CD4-positive, alpha-beta memory T cell (primary cell): ENCODE results near the gene TRMO. TPM values are rescaled to one million over a fixed set of nuclear protein-coding genes. Genes with fewer than 3 reads are reported as not detected.

ENCODE experiments used
- CTCF ChIA-PET: fragments of 350-600 bp; sonication (Branson Sonifier 250); formaldehyde crosslinking; loops from one replicate; lab custom pipeline; 2021; ENCODE audit warnings: inconsistent platforms; ENCODE audit not compliant: partially characterized antibody; lab: Charles Lee
- POLR2A ChIA-PET: fragments of 350-600 bp; sonication (Branson Sonifier 250); formaldehyde crosslinking; loops from one replicate; lab custom pipeline; 2021; ENCODE audit not compliant: partially characterized antibody; lab: Charles Lee
- DNase-seq, 5 donors: peaks; one replicate each; pipeline versions ENCODE4 v3.0.0 to v3.0.0-alpha.2; 2020 to 2022; ENCODE audit warnings: mixed read lengths in 1 of 5
- H3K27ac ChIP-seq: one replicate; pipeline ENCODE4 v1.7.0; 2013; ENCODE audit warnings: low read depth, low read length
- H3K27me3 ChIP-seq: 2 replicates; pipeline ENCODE4 v1.7.0; 2013; ENCODE audit warnings: mild to moderate bottlenecking, low read length, moderate library complexity; ENCODE audit not compliant: insufficient read depth
- H3K36me3 ChIP-seq: 2 replicates; pipeline ENCODE4 v1.7.0; 2013; ENCODE audit warnings: mild to moderate bottlenecking, low read length, moderate library complexity; ENCODE audit not compliant: insufficient read depth
- H3K4me1 ChIP-seq: 2 replicates; pipeline ENCODE4 v1.7.0; 2013; ENCODE audit warnings: mild to moderate bottlenecking, low read length, moderate library complexity; ENCODE audit not compliant: insufficient read depth
- H3K4me3 ChIP-seq, 2 donors: one replicate each; pipeline ENCODE4 v1.7.0; 2013; ENCODE audit warnings: low read length in 2 of 2, mild to moderate bottlenecking in 1 of 2
- H3K9me3 ChIP-seq, 2 donors: one replicate each; pipeline ENCODE4 v1.7.0; 2013; ENCODE audit warnings: low read length in 2 of 2, control low read depth in 1 of 2; ENCODE audit not compliant: control insufficient read depth in 1 of 2
- H3K27ac Mint-ChIP-seq, 7 donors: one replicate each; pipeline ENCODE4 v1.8.0; 2020 to 2021; ENCODE audit warnings: mixed read lengths in 7 of 7, mild to moderate bottlenecking in 6 of 7, inconsistent platforms in 3 of 7, moderate library complexity in 3 of 7
- H3K27me3 Mint-ChIP-seq, 2 donors: one replicate each; pipeline ENCODE4 v1.8.0; 2020 to 2021; ENCODE audit warnings: mixed read lengths in 2 of 2
- H3K36me3 Mint-ChIP-seq, 2 donors: one replicate each; pipeline ENCODE4 v1.8.0; 2020 to 2021; ENCODE audit warnings: mixed read lengths in 2 of 2, inconsistent platforms in 1 of 2, mild to moderate bottlenecking in 1 of 2
- H3K4me1 Mint-ChIP-seq, 4 donors: one replicate each; pipeline ENCODE4 v1.8.0; 2020 to 2021; ENCODE audit warnings: mixed read lengths in 4 of 4, mild to moderate bottlenecking in 1 of 4
- H3K4me3 Mint-ChIP-seq, 8 donors: one replicate each; pipeline ENCODE4 v1.8.0; 2020 to 2021; ENCODE audit warnings: mixed read lengths in 8 of 8, mild to moderate bottlenecking in 7 of 8, moderate library complexity in 6 of 8, inconsistent platforms in 3 of 8
- H3K9me3 Mint-ChIP-seq, 8 donors: one replicate each; pipeline ENCODE4 v1.8.0; 2020 to 2021; ENCODE audit warnings: mixed read lengths in 8 of 8, mild to moderate bottlenecking in 5 of 8, inconsistent platforms in 3 of 8, moderate library complexity in 1 of 8
- intact Hi-C: fragments of 100-400 bp; cut with micrococcal nuclease; formaldehyde crosslinking; loops from one replicate; pipeline ENCODE4 v1.15.1; 2023
- polyA plus RNA-seq, 2 donors: library from polyadenylated mRNA; unstranded; fragments of 300-500 nt; fragmentation: Illumina TruSeq; gene quantifications; one replicate each; pipeline ENCODE4 v1.2.3, GENCODE V29; 2021
- total RNA-seq, 2 experiments: library from RNA; stranded (reverse); gene quantifications; one replicate each; pipeline ENCODE4 v1.2.3, GENCODE V29; 2021

The TRMO gene
- total and polyA plus RNA-seq, 4 experiments from 2014 or later, result 21.7 to 59.5 (median 41.4) TPM

DNA sequence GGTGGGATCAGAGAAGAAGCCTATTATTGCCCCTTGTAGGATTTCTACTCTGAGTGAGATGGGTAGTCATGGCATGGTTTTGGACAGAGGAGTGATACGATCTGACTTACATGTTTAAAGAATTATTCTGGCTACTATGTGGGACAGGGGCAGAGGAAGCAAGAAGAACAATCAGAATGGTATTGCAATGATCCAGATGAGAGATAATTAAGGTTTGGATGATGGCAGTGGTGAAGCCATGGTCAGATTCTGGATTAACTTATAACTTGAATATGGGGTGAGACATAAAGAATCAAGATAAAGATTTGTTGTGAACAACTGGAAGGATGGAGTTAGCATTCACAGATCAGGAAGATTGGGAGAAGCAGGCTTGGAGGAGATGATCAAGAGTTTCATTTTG lies 19.0 kb upstream of the TRMO start:
- no peaks in the 10 kb centered on the region for H3K27me3 ChIP-seq
- no peak for DNase-seq
- no peak overlapping the region for H3K4me3 Mint-ChIP-seq
- H3K27ac Mint-ChIP-seq, result peak overlapping the region in 3 of 7 donors; percentile 2 to 14 (median 13)
- ChIA-PET CTCF (interaction anchor here (0.7 to 8.1 kb wide), 4 partner anchors 13 to 57 kb away, joined by 3 to 61 read pairs (median 6); partner anchors contain the start of gene TRMO), POLR2A (interaction anchor here (1.4 kb wide), 1 partner anchor 35 kb away, joined by 3 read pairs; no protein-coding TSS in a partner anchor)
- peaks cover 0 to 2% (median 0%) of the 10 kb centered on the region in 8 donors for H3K9me3 Mint-ChIP-seq
- H3K27me3 Mint-ChIP-seq, result no peaks in the 10 kb centered on the region
- no peaks in the 10 kb centered on the region for H3K36me3 ChIP-seq
- H3K4me3 ChIP-seq, result no peak overlapping the region
- no peaks in the 10 kb centered on the region for H3K36me3 Mint-ChIP-seq
- no peaks in the 10 kb centered on the region for H3K9me3 ChIP-seq
- H3K4me1 ChIP-seq, result peaks cover 28% of the 10 kb centered on the region
- peaks cover 18 to 26% (median 21%) of the 10 kb centered on the region in 4 donors for H3K4me1 Mint-ChIP-seq
- intact Hi-C loops, result no loop called here
- no peak overlapping the region for H3K27ac ChIP-seq

DNA sequence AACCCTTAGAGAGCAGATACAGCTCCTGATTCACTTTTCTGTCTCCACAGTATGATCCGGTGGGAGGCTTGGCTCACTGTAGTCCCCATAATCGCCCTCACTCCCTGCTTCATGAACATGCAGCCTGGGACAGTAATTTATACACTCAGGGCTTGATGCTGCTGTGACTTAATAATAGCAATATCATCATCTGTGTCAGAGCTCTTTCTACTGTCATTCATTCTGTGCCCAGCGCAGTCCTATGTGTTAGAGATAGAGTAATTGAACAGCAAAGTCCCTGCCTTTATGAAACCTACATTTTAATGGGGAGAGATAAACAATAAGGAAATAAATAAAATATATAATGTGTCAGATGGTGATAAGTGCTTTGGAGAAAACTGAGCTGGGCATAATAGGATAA lies 18.4 kb upstream of the TRMO start:
- Mint-ChIP-seq H3K4me3 (no peak overlapping the region), H3K9me3 (peaks cover 0 to 2% (median 0%) of the 10 kb centered on the region in 8 donors), H3K27ac (peak overlapping the region in 2 of 7 donors; percentile 6 to 43), H3K4me1 (peaks cover 18 to 31% (median 21%) of the 10 kb centered on the region in 4 donors), H3K27me3 (no peaks in the 10 kb centered on the region), H3K36me3 (no peaks in the 10 kb centered on the region)
- no peak for DNase-seq
- Histone ChIP-seq H3K36me3 (no peaks in the 10 kb centered on the region), H3K4me1 (peaks cover 28% of the 10 kb centered on the region), H3K4me3 (no peak overlapping the region), H3K27ac (no peak overlapping the region), H3K9me3 (no peaks in the 10 kb centered on the region), H3K27me3 (no peaks in the 10 kb centered on the region)
- intact Hi-C loops, result no loop called here
- ChIA-PET CTCF (interaction anchor here (1.0 to 8.1 kb wide), 3 partner anchors 14 to 42 kb away, joined by 3 to 61 read pairs (median 4); partner anchors contain the start of genes ANP32B and TRMO), POLR2A (interaction anchor here (1.4 to 1.7 kb wide), 2 partner anchors 10 to 34 kb away, joined by 3 to 4 read pairs; no protein-coding TSS in a partner anchor)

DNA sequence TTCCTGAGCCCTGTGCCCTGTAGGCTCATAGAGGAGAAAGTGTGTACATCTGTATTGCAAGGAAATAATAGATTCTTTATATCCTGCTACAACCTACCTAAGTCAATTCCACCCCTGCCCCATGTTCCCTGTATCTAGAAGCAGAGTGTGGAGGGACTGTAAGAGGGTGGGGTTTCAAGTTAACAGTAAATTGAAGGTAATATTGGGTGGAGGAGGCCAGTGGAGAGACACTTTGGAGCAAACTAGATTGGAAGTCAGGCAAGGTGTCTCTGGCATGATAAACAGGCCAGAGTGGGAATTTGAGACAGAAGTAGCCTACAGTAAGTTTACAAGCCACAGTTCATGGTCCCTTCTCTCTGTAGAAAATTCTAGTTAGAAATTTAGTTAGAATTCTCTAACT lies 17.9 kb upstream of the TRMO start:
- intact Hi-C loops, result no loop called here
- H3K27ac Mint-ChIP-seq, result peak overlapping the region in 3 of 7 donors; percentile 7 to 43 (median 24)
- DNase-seq, result no peak
- Histone ChIP-seq H3K27ac (no peak overlapping the region), H3K36me3 (no peaks in the 10 kb centered on the region), H3K4me3 (no peak overlapping the region), H3K27me3 (no peaks in the 10 kb centered on the region), H3K4me1 (peaks cover 28% of the 10 kb centered on the region), H3K9me3 (no peaks in the 10 kb centered on the region)
- H3K27me3 Mint-ChIP-seq, result no peaks in the 10 kb centered on the region
- H3K36me3 Mint-ChIP-seq, result no peaks in the 10 kb centered on the region
- H3K9me3 Mint-ChIP-seq, result no peaks in the 10 kb centered on the region
- POLR2A ChIA-PET, result interaction anchor here (1.4 to 1.7 kb wide), 2 partner anchors 10 to 34 kb away, joined by 3 to 4 read pairs; no protein-coding TSS in a partner anchor
- no peak overlapping the region for H3K4me3 Mint-ChIP-seq
- H3K4me1 Mint-ChIP-seq, result peaks cover 18 to 36% (median 23%) of the 10 kb centered on the region in 4 donors
- CTCF ChIA-PET, result interaction anchor here (1.0 to 8.1 kb wide), 3 partner anchors 14 to 43 kb away, joined by 3 to 61 read pairs (median 4); partner anchors contain the start of genes ANP32B and TRMO

DNA sequence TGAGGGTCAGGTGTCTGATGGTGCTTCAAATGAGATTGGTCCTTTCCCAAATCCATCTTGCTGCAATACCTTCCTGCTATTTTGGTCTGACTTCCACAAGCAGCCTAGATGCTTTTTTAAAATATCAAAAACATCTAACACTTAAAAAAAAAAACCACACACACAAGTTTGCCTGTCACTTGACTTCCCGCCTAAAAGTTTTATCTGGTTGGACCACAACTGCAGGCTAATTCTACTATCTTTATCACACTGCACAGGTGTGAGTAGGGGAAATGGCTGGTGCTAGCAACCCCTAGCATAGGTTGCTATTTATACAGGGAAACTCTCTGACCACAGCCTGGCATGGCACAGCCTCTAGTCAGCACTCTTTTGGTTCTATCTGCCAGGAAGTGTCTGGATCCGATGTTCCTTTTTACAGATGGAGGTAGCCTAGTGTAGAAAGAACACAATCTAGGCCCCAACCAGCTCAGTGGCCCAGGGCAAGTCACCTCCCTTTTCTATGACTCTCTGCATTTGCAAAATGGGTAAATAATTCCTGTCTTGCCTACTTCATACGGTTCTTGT lies 15.9 kb upstream of the TRMO start, which contains the start of gene HEMGN:
HEMGN (minus strand) TSS at position 92 of the 564 bp plus-strand sequence; CDS start at position 56, 36 bp downstream.
- Histone ChIP-seq H3K9me3 (no peaks in the 10 kb centered on the region), H3K4me1 (peaks cover 32% of the 10 kb centered on the region), H3K4me3 (no peak within 1 kb of the TSS), H3K36me3 (no peaks in the 10 kb centered on the region), H3K27me3 (no peaks in the 10 kb centered on the region), H3K27ac (peak within 1 kb of the TSS; percentile 38)
- ChIA-PET POLR2A (interaction anchor here (0.8 to 2.3 kb wide), 4 partner anchors 15 to 45 kb away, joined by 3 to 12 read pairs (median 8); partner anchors contain the start of genes ANP32B and TRMO), CTCF (interaction anchor here (1.4 to 8.1 kb wide), 2 partner anchors 14 to 16 kb away, joined by 7 to 61 read pairs; partner anchors contain the start of gene TRMO)
- Mint-ChIP-seq H3K27me3 (no peaks in the 10 kb centered on the region), H3K9me3 (no peaks in the 10 kb centered on the region), H3K27ac (peak within 1 kb of the TSS; percentile 67 to 93 (median 89)), H3K36me3 (no peaks in the 10 kb centered on the region), H3K4me3 (peak within 1 kb of the TSS in 7 of 8 donors; percentile 31 to 79 (median 51)), H3K4me1 (peaks cover 20 to 37% (median 28%) of the 10 kb centered on the region in 4 donors)
- intact Hi-C loops, result loop anchor here (1.0 kb wide), 1 partner anchor 15 kb away; no protein-coding TSS in a partner anchor
- DNase-seq, result peak; percentile 59 to 80 (median 74)

DNA sequence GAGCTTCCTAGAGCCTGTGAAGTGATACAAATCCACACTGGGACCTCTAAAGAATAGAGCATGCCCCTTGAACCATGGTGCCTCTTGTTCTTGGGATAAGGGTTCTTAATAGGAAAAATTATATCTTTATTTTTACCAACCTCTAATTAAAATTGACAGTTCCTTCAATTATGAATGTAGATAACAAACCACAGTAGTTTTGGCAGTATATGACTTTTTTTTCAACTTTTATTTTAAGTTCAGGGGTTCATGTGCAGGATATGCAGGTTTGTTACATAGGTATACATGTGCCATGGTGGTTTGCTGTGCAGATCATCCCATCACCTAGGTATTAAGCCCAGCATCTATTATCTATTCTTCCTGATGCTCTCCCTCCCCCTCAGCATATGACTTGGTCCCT lies 14.7 kb upstream of the TRMO start:
- no peaks in the 10 kb centered on the region for H3K9me3 Mint-ChIP-seq
- peak overlapping the region in 1 of 8 donors; percentile 22 for H3K4me3 Mint-ChIP-seq
- peak overlapping the region in 3 of 7 donors; percentile 57 to 68 (median 63) for H3K27ac Mint-ChIP-seq
- H3K4me1 Mint-ChIP-seq, result peaks cover 20 to 42% (median 31%) of the 10 kb centered on the region in 4 donors
- DNase-seq, result no peak
- intact Hi-C loops, result no loop called here
- ChIA-PET POLR2A (interaction anchor here (0.7 to 2.3 kb wide), 6 partner anchors 11 to 120 kb away, joined by 3 to 12 read pairs (median 3); partner anchors contain the start of genes ANP32B, NANS and TRMO), CTCF (interaction anchor here (1.4 to 8.1 kb wide), 5 partner anchors 13 to 46 kb away, joined by 6 to 61 read pairs (median 8); partner anchors contain the start of gene TRMO)
- no peak overlapping the region for H3K4me3 ChIP-seq
- peaks cover 37% of the 10 kb centered on the region for H3K4me1 ChIP-seq
- H3K36me3 ChIP-seq, result no peaks in the 10 kb centered on the region
- H3K27me3 ChIP-seq, result no peaks in the 10 kb centered on the region
- H3K27me3 Mint-ChIP-seq, result no peaks in the 10 kb centered on the region
- no peak overlapping the region for H3K27ac ChIP-seq
- no peaks in the 10 kb centered on the region for H3K9me3 ChIP-seq
- H3K36me3 Mint-ChIP-seq, result no peaks in the 10 kb centered on the region

DNA sequence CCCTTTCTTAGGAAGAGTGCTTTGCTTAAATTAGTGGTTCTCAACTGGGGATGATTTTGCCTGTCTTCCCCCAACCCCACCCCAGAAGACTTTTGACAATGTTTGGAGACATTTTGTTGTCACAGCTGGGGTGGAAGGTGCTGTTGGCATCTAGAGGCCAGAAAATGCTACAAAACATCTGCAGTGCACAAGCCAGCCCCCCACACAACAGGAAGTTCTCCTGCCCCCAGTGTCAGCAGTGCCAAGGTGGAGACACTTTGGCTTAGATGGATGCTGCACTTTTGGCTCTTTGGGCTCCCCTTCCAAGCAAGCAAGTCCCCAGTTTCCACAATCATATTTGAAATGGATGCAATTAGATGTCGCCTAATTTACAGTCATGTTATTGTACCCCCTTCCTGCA lies 13.0 kb upstream of the TRMO start:
- no peaks in the 10 kb centered on the region for H3K36me3 Mint-ChIP-seq
- Histone ChIP-seq H3K27me3 (no peaks in the 10 kb centered on the region), H3K4me3 (no peak overlapping the region), H3K27ac (no peak overlapping the region), H3K4me1 (peaks cover 54% of the 10 kb centered on the region), H3K36me3 (no peaks in the 10 kb centered on the region), H3K9me3 (no peaks in the 10 kb centered on the region)
- H3K27me3 Mint-ChIP-seq, result no peaks in the 10 kb centered on the region
- H3K4me1 Mint-ChIP-seq, result peaks cover 35 to 59% (median 47%) of the 10 kb centered on the region in 4 donors
- no peak overlapping the region for H3K27ac Mint-ChIP-seq
- intact Hi-C loops, result no loop called here
- no peak for DNase-seq
- H3K9me3 Mint-ChIP-seq, result no peaks in the 10 kb centered on the region
- ChIA-PET POLR2A (interaction anchor here (0.9 to 1.8 kb wide), 3 partner anchors 11 to 48 kb away, joined by 3 to 7 read pairs (median 6); partner anchors contain the start of genes ANP32B and TRMO), CTCF (interaction anchor here (1.1 to 3.9 kb wide), 5 partner anchors 9 to 97 kb away, joined by 3 to 59 read pairs (median 3); partner anchors contain the start of genes ANP32B and TRMO)
- no peak overlapping the region for H3K4me3 Mint-ChIP-seq
